PC-3 (cell line): ENCODE measurements around the gene SLC6A16. TPM values are rescaled to one million over a fixed set of nuclear protein-coding genes. Genes with fewer than 3 reads are reported as not detected.

Experiments used
- ATAC-seq: fragments of 200-7000 bp; cut with Tn5 transposase; 2 replicates; pipeline ENCODE4 v1.9.1; 2020; ENCODE audit warnings: mild to moderate bottlenecking, moderate library complexity
- BruUV-seq: library from RNA; stranded (reverse); fragments of 400-500 nt; replicated peaks from 2 replicates; lab custom pipeline; 2021; lab: Mats Ljungman, UMichigan
- CTCF ChIA-PET: fragments of 300-600 bp; sonication (Branson Sonifier 250); formaldehyde crosslinking; loops from one replicate; lab custom pipeline; 2022; ENCODE audit warnings: antibody characterized with exemption; lab: Charles Lee
- POLR2A ChIA-PET: fragments of 300-600 bp; sonication (Branson Sonifier 250); formaldehyde crosslinking; loops from one replicate; lab custom pipeline; 2022; ENCODE audit warnings: antibody characterized with exemption; ENCODE audit not compliant: unreplicated experiment; lab: Charles Lee
- DNase-seq: peaks from one replicate; pipeline ENCODE4 v3.0.0-alpha.2; 2015
- H2AFZ ChIP-seq: fragments of 300-600 bp; sonication (generic); 2 replicates; pipeline ENCODE4 v1.6.0; 2016; ENCODE audit warnings: antibody characterized with exemption, low read length
- H3F3A ChIP-seq: fragments of 300-600 bp; sonication (generic); one replicate; pipeline ENCODE4 v1.6.0; 2017; ENCODE audit warnings: antibody characterized with exemption, low read length, control low read depth, mild to moderate bottlenecking; ENCODE audit not compliant: unreplicated experiment
- H3K27ac ChIP-seq: fragments of 300-600 bp; sonication (generic); 2 replicates; pipeline ENCODE4 v1.5.1; 2016; ENCODE audit warnings: mild to moderate bottlenecking, low read length
- H3K27me3 ChIP-seq: fragments of 300-600 bp; sonication (generic); 2 replicates; pipeline ENCODE4 v1.6.1; 2016; ENCODE audit warnings: low read length, mixed read lengths
- H3K36me3 ChIP-seq: fragments of 300-600 bp; sonication (generic); 2 replicates; pipeline ENCODE4 v1.6.1; 2016; ENCODE audit warnings: low read depth, mixed run types, low read length, mixed read lengths
- H3K4me1 ChIP-seq: fragments of 300-600 bp; sonication (generic); 2 replicates; pipeline ENCODE4 v1.5.1; 2016; ENCODE audit warnings: low read length; ENCODE audit not compliant: insufficient read depth
- H3K4me2 ChIP-seq: fragments of 300-600 bp; sonication (generic); 2 replicates; pipeline ENCODE4 v1.6.0; 2016; ENCODE audit warnings: low read length
- H3K4me3 ChIP-seq: fragments of 300-600 bp; sonication (generic); 2 replicates; pipeline ENCODE4 v1.5.1; 2016; ENCODE audit warnings: mild to moderate bottlenecking, low read length, mixed read lengths
- H3K79me2 ChIP-seq: fragments of 300-600 bp; sonication (generic); 2 replicates; pipeline ENCODE4 v1.6.1; 2017; ENCODE audit warnings: low read length, mixed read lengths
- H3K9ac ChIP-seq: fragments of 300-600 bp; sonication (generic); 2 replicates; pipeline ENCODE4 v1.6.0; 2016; ENCODE audit warnings: mild to moderate bottlenecking, low read length
- H3K9me2 ChIP-seq: fragments of 300-600 bp; sonication (generic); replicated peaks from 2 replicates; pipeline ENCODE4 v1.6.1; 2016; ENCODE audit warnings: mixed run types, low read length, mixed read lengths
- H3K9me3 ChIP-seq: fragments of 300-600 bp; sonication (generic); 2 replicates; pipeline ENCODE4 v1.6.1; 2016; ENCODE audit warnings: low read length, mixed read lengths
- H4K20me1 ChIP-seq: fragments of 300-600 bp; sonication (generic); 2 replicates; pipeline ENCODE4 v1.6.1; 2016; ENCODE audit warnings: low read length, mixed read lengths
- CTCF ChIP-seq: fragments of 300-600 bp; sonication (generic); conservative IDR thresholded peaks from 2 replicates; pipeline ENCODE4 v1.5.1; 2017; ENCODE audit warnings: antibody characterized with exemption, low read depth, mild to moderate bottlenecking, low read length
- EZH2 ChIP-seq: fragments of 300-600 bp; sonication (generic); IDR thresholded peaks from one replicate; pipeline ENCODE4 v1.6.1; 2017; ENCODE audit warnings: antibody characterized with exemption, mild to moderate bottlenecking, low read length; ENCODE audit not compliant: unreplicated experiment
- EZH2phosphoT487 ChIP-seq: fragments of 300-600 bp; sonication (generic); IDR thresholded peaks from 2 replicates; pipeline ENCODE4 v1.6.1; 2018; ENCODE audit warnings: mild to moderate bottlenecking, antibody characterized with exemption, low read length, borderline replicate concordance
- intact Hi-C: fragments of 100-400 bp; cut with micrococcal nuclease; formaldehyde crosslinking; loops from 2 replicates; pipeline ENCODE4 v1.9.0; 2023
- total RNA-seq: library from RNA; depleted of rRNA; stranded (reverse); fragments of >200 nt; gene quantifications from 2 replicates; pipeline ENCODE4 v1.2.3, GENCODE V29; 2014

The SLC6A16 gene
- total RNA-seq, 1 experiment from 2014 or later = not detected

GRCh38 chr19:49337267-49338022 is 12.5 kb upstream of the SLC6A16 start:
- intact Hi-C loops = no loop called here
- Histone ChIP-seq H3K9ac (no peak overlapping the region), H2AFZ (no peak overlapping the region), H3F3A (no peaks in the 10 kb centered on the region), H3K9me3 (no peaks in the 10 kb centered on the region), H3K4me3 (no peak overlapping the region), H3K4me1 (peaks cover 14% of the 10 kb centered on the region), H3K4me2 (no peak overlapping the region), H3K9me2 (no peaks in the 10 kb centered on the region), H3K79me2 (no peaks in the 10 kb centered on the region), H3K27ac (no peak overlapping the region), H3K27me3 (no peaks in the 10 kb centered on the region), H4K20me1 (no peaks in the 10 kb centered on the region), H3K36me3 (peaks cover 11% of the 10 kb centered on the region; the same call in 1 of the 2 replicates)
- POLR2A ChIA-PET = no interaction called here
- BruUV-seq = no TSS peak
- TF ChIP-seq CTCF = no peak
- no peak for TF ChIP-seq EZH2phosphoT487
- TF ChIP-seq EZH2 = no peak
- no peak for DNase-seq
- no peak for ATAC-seq
- CTCF ChIA-PET = no interaction called here

- intact Hi-C loops = no loop called here
- H3K9me3 ChIP-seq = no peaks in the 10 kb centered on the region
- no peaks in the 10 kb centered on the region for H3K27me3 ChIP-seq
- no peak overlapping the region for H3K9ac ChIP-seq
- no peak for TF ChIP-seq EZH2phosphoT487
- TF ChIP-seq EZH2 = no peak
- TF ChIP-seq CTCF = no peak
- ChIA-PET POLR2A (no interaction called here), CTCF (no interaction called here)
- DNase-seq (no peak), ATAC-seq (no peak)
- no peaks in the 10 kb centered on the region for H3F3A ChIP-seq
- no peaks in the 10 kb centered on the region for H4K20me1 ChIP-seq
- peaks cover 14% of the 10 kb centered on the region for H3K4me1 ChIP-seq
- no peak overlapping the region for H3K4me3 ChIP-seq
- no peaks in the 10 kb centered on the region for H3K9me2 ChIP-seq
- no peaks in the 10 kb centered on the region for H3K79me2 ChIP-seq
- H2AFZ ChIP-seq = no peak overlapping the region
- BruUV-seq = no TSS peak
- peaks cover 8% of the 10 kb centered on the region; the same call in 1 of the 2 replicates for H3K36me3 ChIP-seq
- no peak overlapping the region for H3K27ac ChIP-seq
- no peak overlapping the region for H3K4me2 ChIP-seq
These were observed 11.7 kb upstream of the SLC6A16 start for GRCh38 chr19:49336482-49337266.
